ENCODE results near the gene SORCS1.
"Not testable (repeated sequence)": the region's sequence is repeated elsewhere in the genome, so short reads cannot be mapped to it uniquely, and the experiment has no call there.

SORCS1 gene

GRCh38 chr10:106928151-106928550 lies 236.4 kb downstream of the SORCS1 start:
- in situ Hi-C loops (cut with MboI; ENCODE audit: low pct_unique_long_range_greater_than_20kb, low sequenced_read_pairs), result not testable (repeated sequence)

GRCh38 chr10:106925191-106925590 lies 239.3 kb downstream of the SORCS1 start:
- in situ Hi-C loops (cut with MboI; ENCODE audit: low pct_unique_long_range_greater_than_20kb, low sequenced_read_pairs), result no loop called here
- DNase-seq, result no peak

More at GRCh38 chr10:106928151-106928550, 236.4 kb downstream of the SORCS1 start:
- DNase-seq, result not testable (repeated sequence)

- in situ Hi-C loops (cut with MboI; ENCODE audit: low pct_unique_long_range_greater_than_20kb, low sequenced_read_pairs), result no loop called here
- no peak for DNase-seq
These were observed 244.0 kb downstream of the SORCS1 start for GRCh38 chr10:106920538-106920937.

- in situ Hi-C loops (cut with MboI; ENCODE audit: low pct_unique_long_range_greater_than_20kb, low sequenced_read_pairs), result no loop called here
- no peak for DNase-seq
These were observed 244.6 kb downstream of the SORCS1 start for GRCh38 chr10:106919871-106920282.

GRCh38 chr10:106917452-106918055 lies 247.0 kb downstream of the SORCS1 start:
- no peak for DNase-seq
- in situ Hi-C loops (cut with MboI; ENCODE audit: low pct_unique_long_range_greater_than_20kb, low sequenced_read_pairs), result no loop called here

- DNase-seq, result no peak
- in situ Hi-C loops (cut with MboI; ENCODE audit: low pct_unique_long_range_greater_than_20kb, low sequenced_read_pairs), result no loop called here
These were observed 250.5 kb downstream of the SORCS1 start for GRCh38 chr10:106914016-106914415.

GRCh38 chr10:106913348-106913747 lies 251.2 kb downstream of the SORCS1 start:
- DNase-seq, result no peak
- in situ Hi-C loops (cut with MboI; ENCODE audit: low pct_unique_long_range_greater_than_20kb, low sequenced_read_pairs), result no loop called here

- in situ Hi-C loops (cut with MboI; ENCODE audit: low pct_unique_long_range_greater_than_20kb, low sequenced_read_pairs), result no loop called here
- no peak for DNase-seq
These were observed 253.4 kb downstream of the SORCS1 start for GRCh38 chr10:106911096-106911495.

- in situ Hi-C loops (cut with MboI; ENCODE audit: low pct_unique_long_range_greater_than_20kb, low sequenced_read_pairs), result no loop called here
- DNase-seq, result no peak
These were observed 253.8 kb downstream of the SORCS1 start for GRCh38 chr10:106910666-106911065.

GRCh38 chr10:106908225-106908624 lies 256.3 kb downstream of the SORCS1 start:
- in situ Hi-C loops (cut with MboI; ENCODE audit: low pct_unique_long_range_greater_than_20kb, low sequenced_read_pairs), result no loop called here
- DNase-seq, result no peak

GRCh38 chr10:106904209-106904608 lies 260.3 kb downstream of the SORCS1 start:
- in situ Hi-C loops (cut with MboI; ENCODE audit: low pct_unique_long_range_greater_than_20kb, low sequenced_read_pairs), result no loop called here
- DNase-seq, result no peak

- in situ Hi-C loops (cut with MboI; ENCODE audit: low pct_unique_long_range_greater_than_20kb, low sequenced_read_pairs), result no loop called here
- no peak for DNase-seq
These were observed 261.3 kb downstream of the SORCS1 start for GRCh38 chr10:106903180-106903579.

- in situ Hi-C loops (cut with MboI; ENCODE audit: low pct_unique_long_range_greater_than_20kb, low sequenced_read_pairs), result no loop called here
- no peak for DNase-seq
These were observed 264.4 kb downstream of the SORCS1 start for GRCh38 chr10:106900016-106900652.

- in situ Hi-C loops (cut with MboI; ENCODE audit: low pct_unique_long_range_greater_than_20kb, low sequenced_read_pairs), result no loop called here
- DNase-seq, result no peak
These were observed 266.1 kb downstream of the SORCS1 start for GRCh38 chr10:106898446-106898845.

- in situ Hi-C loops (cut with MboI; ENCODE audit: low pct_unique_long_range_greater_than_20kb, low sequenced_read_pairs), result no loop called here
- no peak for DNase-seq
These were observed 266.8 kb downstream of the SORCS1 start for GRCh38 chr10:106897719-106898118.

- in situ Hi-C loops (cut with MboI; ENCODE audit: low pct_unique_long_range_greater_than_20kb, low sequenced_read_pairs), result no loop called here
- DNase-seq, result no peak
These were observed 269.8 kb downstream of the SORCS1 start for GRCh38 chr10:106894692-106895091.

GRCh38 chr10:106877574-106877973 lies 286.9 kb downstream of the SORCS1 start:
- in situ Hi-C loops (cut with MboI; ENCODE audit: low pct_unique_long_range_greater_than_20kb, low sequenced_read_pairs), result no loop called here
- DNase-seq, result no peak

- no peak for DNase-seq
- in situ Hi-C loops (cut with MboI; ENCODE audit: low pct_unique_long_range_greater_than_20kb, low sequenced_read_pairs), result no loop called here
These were observed 290.0 kb downstream of the SORCS1 start for GRCh38 chr10:106874604-106874889.

- in situ Hi-C loops (cut with MboI; ENCODE audit: low pct_unique_long_range_greater_than_20kb, low sequenced_read_pairs), result no loop called here
- no peak for DNase-seq
These were observed 290.5 kb downstream of the SORCS1 start for GRCh38 chr10:106873770-106874603.

- in situ Hi-C loops (cut with MboI; ENCODE audit: low pct_unique_long_range_greater_than_20kb, low sequenced_read_pairs), result no loop called here
- no peak for DNase-seq
These were observed 292.3 kb downstream of the SORCS1 start for GRCh38 chr10:106872176-106872575.

Measured in KBM-7 (cell line).